Trophoblast cell (in vitro differentiated cells and primary cell): Measurements from ENCODE around the gene SLC38A9.
A peak's percentile ranks its signal among the peaks of the same experiment; 100 is the strongest.

Experiments
- DNase-seq, 2 donors: peaks; one replicate each; pipeline ENCODE4 v3.0.0-alpha.2; 2016
- H2AFZ ChIP-seq: 2 replicates; pipeline ENCODE4 v1.6.1; 2013; ENCODE audit warnings: low read length, moderate library complexity, mild to moderate bottlenecking; ENCODE audit not compliant: insufficient read depth, poor library complexity
- H2AK5ac ChIP-seq: 2 replicates; pipeline ENCODE4 v1.6.1; 2013; ENCODE audit warnings: mild to moderate bottlenecking, low read length
- H2BK120ac ChIP-seq: 2 replicates; pipeline ENCODE4 v1.6.1; 2013; ENCODE audit warnings: low read length, mild to moderate bottlenecking, moderate library complexity; ENCODE audit not compliant: insufficient read depth, poor library complexity
- H2BK12ac ChIP-seq: 2 replicates; pipeline ENCODE4 v1.6.1; 2013; ENCODE audit warnings: mild to moderate bottlenecking, low read length, moderate library complexity
- H2BK5ac ChIP-seq: 2 replicates; pipeline ENCODE4 v1.6.1; 2013; ENCODE audit warnings: low read length, low read depth, moderate library complexity, mild to moderate bottlenecking; ENCODE audit not compliant: poor library complexity
- H3K14ac ChIP-seq: 2 replicates; pipeline ENCODE4 v1.6.1; 2013; ENCODE audit warnings: mild to moderate bottlenecking, low read length
- H3K18ac ChIP-seq: 2 replicates; pipeline ENCODE4 v1.6.1; 2013; ENCODE audit warnings: mild to moderate bottlenecking, low read length
- H3K23ac ChIP-seq: 2 replicates; pipeline ENCODE4 v1.6.1; 2013; ENCODE audit warnings: low read length
- H3K27ac ChIP-seq: 2 replicates; pipeline ENCODE4 v1.5.1; 2013; ENCODE audit warnings: low read depth, mild to moderate bottlenecking, inconsistent platforms, low read length, moderate library complexity
- H3K27me3 ChIP-seq: 2 replicates; pipeline ENCODE4 v1.6.1; 2013; ENCODE audit warnings: inconsistent platforms, mild to moderate bottlenecking, low read length, moderate library complexity; ENCODE audit not compliant: insufficient read depth
- H3K36me3 ChIP-seq, 2 experiments: 1 replicate in 1 of 2; 2 replicates in 1 of 2; pipeline ENCODE4 v1.6.1; 2013; ENCODE audit warnings: low read length in 2 of 2, mild to moderate bottlenecking in 2 of 2, moderate library complexity in 1 of 2; ENCODE audit not compliant: insufficient read depth in 2 of 2, control insufficient read depth in 1 of 2
- H3K4ac ChIP-seq: 2 replicates; pipeline ENCODE4 v1.6.1; 2013; ENCODE audit warnings: low read depth, mild to moderate bottlenecking, low read length, moderate library complexity
- H3K4me1 ChIP-seq, 2 experiments: 1 replicate in 1 of 2; 2 replicates in 1 of 2; pipeline ENCODE4 v1.6.1; 2013; ENCODE audit warnings: low read length in 2 of 2, mild to moderate bottlenecking in 2 of 2, moderate library complexity in 1 of 2; ENCODE audit not compliant: insufficient read depth in 2 of 2, control insufficient read depth in 1 of 2
- H3K4me2 ChIP-seq: 2 replicates; pipeline ENCODE4 v1.6.1; 2013; ENCODE audit warnings: inconsistent platforms, mild to moderate bottlenecking, low read length, moderate library complexity
- H3K4me3 ChIP-seq: 2 replicates; pipeline ENCODE4 v1.5.1; 2013; ENCODE audit warnings: mild to moderate bottlenecking, low read depth, low read length, inconsistent platforms
- H3K79me1 ChIP-seq: one replicate; pipeline ENCODE4 v1.6.1; 2013; ENCODE audit warnings: low read length
- H3K79me2 ChIP-seq: 2 replicates; pipeline ENCODE4 v1.6.1; 2013; ENCODE audit warnings: low read length, mild to moderate bottlenecking; ENCODE audit not compliant: control insufficient read depth, insufficient read depth, poor library complexity
- H3K9ac ChIP-seq: 2 replicates; pipeline ENCODE4 v1.6.1; 2013; ENCODE audit warnings: mild to moderate bottlenecking, low read length
- H3K9me3 ChIP-seq: 2 replicates; pipeline ENCODE4 v1.6.1; 2013; ENCODE audit warnings: low read depth, mild to moderate bottlenecking, control low read depth, inconsistent platforms, low read length; ENCODE audit not compliant: insufficient read depth
- H4K12ac ChIP-seq: 2 replicates; pipeline ENCODE4 v1.6.1; 2013; ENCODE audit warnings: low read depth, mild to moderate bottlenecking, low read length, moderate library complexity
- H4K8ac ChIP-seq: 2 replicates; pipeline ENCODE4 v1.6.1; 2013; ENCODE audit warnings: low read depth, mild to moderate bottlenecking, low read length, moderate library complexity
- H4K91ac ChIP-seq: one replicate; pipeline ENCODE4 v1.6.1; 2013; ENCODE audit warnings: low read depth, mild to moderate bottlenecking, low read length, moderate library complexity
- WGBS: extraction: QIAGEN DNeasy Blood & Tissue Kit; methylation state at CpG from one replicate; pipeline ENCODE4 v1.1.7; 2013; ENCODE audit warnings: missing lambda C conversion rate; ENCODE audit not compliant: insufficient read length, insufficient coverage; ENCODE audit errors: extremely low coverage; 5-methylcytosine and 5-hydroxymethylcytosine counted together

Gene SLC38A9

GRCh38 chr5:55634209-55634805 lies 77.8 kb downstream of the SLC38A9 start:
- Histone ChIP-seq H3K14ac (no peak overlapping the region), H2AFZ (no peak overlapping the region), H3K18ac (no peak overlapping the region), H3K79me2 (peaks cover 1% of the 10 kb centered on the region), H3K4me3 (no peak overlapping the region), H3K9me3 (no peaks in the 10 kb centered on the region), H3K4me1 (peaks cover 0 to 11% of the 10 kb centered on the region in 2 experiments), H3K9ac (no peak overlapping the region), H2BK120ac (no peak overlapping the region), H3K36me3 (no peaks in the 10 kb centered on the region), H4K12ac (no peak overlapping the region), H3K4ac (no peak overlapping the region), H4K8ac (no peak overlapping the region), H2BK12ac (no peak overlapping the region), H4K91ac (no peak overlapping the region), H3K27ac (no peak overlapping the region), H3K23ac (no peak overlapping the region), H3K4me2 (no peak overlapping the region), H3K27me3 (no peaks in the 10 kb centered on the region), H2BK5ac (no peak overlapping the region), H3K79me1 (peaks cover 10% of the 10 kb centered on the region), H2AK5ac (no peak overlapping the region)
- WGBS = no CpG with 5 or more reads among the region's 1 CpG
- no peak for DNase-seq

- Histone ChIP-seq H4K12ac (no peak overlapping the region), H3K4me3 (no peak overlapping the region), H3K14ac (no peak overlapping the region), H2AK5ac (peak overlapping the region; percentile 64), H3K9ac (no peak overlapping the region), H2BK5ac (no peak overlapping the region), H3K79me1 (peaks cover 10% of the 10 kb centered on the region), H3K4me2 (no peak overlapping the region), H3K9me3 (no peaks in the 10 kb centered on the region), H3K27me3 (no peaks in the 10 kb centered on the region), H2BK12ac (peak overlapping the region; percentile 51), H3K18ac (no peak overlapping the region), H3K27ac (no peak overlapping the region), H3K23ac (no peak overlapping the region), H2BK120ac (no peak overlapping the region), H3K36me3 (no peaks in the 10 kb centered on the region), H4K8ac (no peak overlapping the region), H3K4ac (no peak overlapping the region), H2AFZ (no peak overlapping the region), H4K91ac (no peak overlapping the region), H3K4me1 (peaks cover 0 to 11% of the 10 kb centered on the region in 2 experiments), H3K79me2 (peaks cover 1% of the 10 kb centered on the region)
- WGBS = no CpG with 5 or more reads among the region's 4 CpGs
- no peak for DNase-seq
Observed at GRCh38 chr5:55633574-55634208, 78.4 kb downstream of the SLC38A9 start.

- H3K18ac ChIP-seq = no peak overlapping the region
- no CpG with 5 or more reads among the region's 5 CpGs for WGBS
- H3K27ac ChIP-seq = no peak overlapping the region
- no peaks in the 10 kb centered on the region for H3K27me3 ChIP-seq
- peaks cover 7% of the 10 kb centered on the region in 2 experiments for H3K4me1 ChIP-seq
- no peak overlapping the region for H3K14ac ChIP-seq
- no peak overlapping the region for H2BK120ac ChIP-seq
- H2BK12ac ChIP-seq = no peak overlapping the region
- H2AFZ ChIP-seq = no peak overlapping the region
- no peak for DNase-seq
- H4K8ac ChIP-seq = no peak overlapping the region
- H3K79me1 ChIP-seq = peaks cover 12% of the 10 kb centered on the region
- H2AK5ac ChIP-seq = no peak overlapping the region
- no peak overlapping the region for H4K12ac ChIP-seq
- H3K23ac ChIP-seq = no peak overlapping the region
- H3K4me3 ChIP-seq = no peak overlapping the region
- no peak overlapping the region for H3K9ac ChIP-seq
- no peaks in the 10 kb centered on the region for H3K9me3 ChIP-seq
- no peak overlapping the region for H4K91ac ChIP-seq
- H3K4me2 ChIP-seq = no peak overlapping the region
- no peak overlapping the region for H2BK5ac ChIP-seq
- H3K4ac ChIP-seq = no peak overlapping the region
- H3K79me2 ChIP-seq = peaks cover 3% of the 10 kb centered on the region
- no peaks in the 10 kb centered on the region for H3K36me3 ChIP-seq
Observed at GRCh38 chr5:55629815-55630214, 82.3 kb downstream of the SLC38A9 start.

DNA sequence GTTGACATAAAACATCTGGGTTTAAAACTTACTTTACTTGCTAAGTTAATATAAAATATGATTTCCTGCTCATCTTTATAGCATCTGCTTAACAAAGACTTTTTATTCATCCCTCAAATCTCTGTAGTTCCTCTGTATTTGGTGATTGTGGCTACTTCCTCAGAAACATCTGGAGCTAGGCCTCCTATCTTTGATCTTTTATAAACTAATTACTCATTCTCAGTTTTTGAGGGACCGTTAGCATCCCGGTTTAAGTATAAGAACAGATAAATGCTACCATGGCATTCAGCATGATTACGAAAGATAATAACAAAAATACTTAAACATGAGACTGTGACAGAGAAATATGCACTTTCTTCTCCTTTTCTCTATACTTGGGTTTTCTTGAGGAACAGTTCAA lies 85.3 kb downstream of the SLC38A9 start:
- Histone ChIP-seq H2AK5ac (no peak overlapping the region), H4K12ac (no peak overlapping the region), H3K4me1 (peaks cover 7 to 8% of the 10 kb centered on the region in 2 experiments), H3K27ac (no peak overlapping the region), H2BK120ac (no peak overlapping the region), H3K79me2 (peaks cover 5% of the 10 kb centered on the region), H3K36me3 (no peaks in the 10 kb centered on the region), H3K23ac (no peak overlapping the region), H2AFZ (no peak overlapping the region), H4K91ac (no peak overlapping the region), H3K9me3 (no peaks in the 10 kb centered on the region), H3K9ac (no peak overlapping the region), H2BK5ac (no peak overlapping the region), H3K79me1 (peaks cover 10% of the 10 kb centered on the region), H4K8ac (no peak overlapping the region), H3K4ac (no peak overlapping the region), H3K14ac (no peak overlapping the region), H2BK12ac (no peak overlapping the region), H3K18ac (no peak overlapping the region), H3K4me2 (no peak overlapping the region), H3K27me3 (no peaks in the 10 kb centered on the region), H3K4me3 (no peak overlapping the region)
- WGBS = no CpG with 5 or more reads among the region's 3 CpGs
- DNase-seq = no peak
